T-cell (primary cell): Measurements from ENCODE around the gene ADAMTS12. TPM values are rescaled to one million over a fixed set of nuclear protein-coding genes. Genes with fewer than 3 reads are reported as not detected.
A peak's percentile ranks its signal among the peaks of the same experiment; 100 is the strongest.

ENCODE experiments used
- ATAC-seq, 4 experiments: fragments of 200-7000 bp in 3 of 4; fragments of 150-1000 bp in 1 of 4; cut with Tn5 transposase; replicated peaks in 1 of 4; 1 replicate in 3 of 4; 2 replicates in 1 of 4; pipeline ENCODE4 v1.10.0; 2021; ENCODE audit warnings: moderate library complexity in 3 of 4, mild to moderate bottlenecking in 2 of 4, moderate number of reproducible peaks in 1 of 4
- CTCF ChIA-PET, 2 donors: fragments of 300-600 bp; sonication (Branson Sonifier 250); formaldehyde crosslinking; loops; one replicate each; lab custom pipeline; 2022; ENCODE audit warnings: antibody characterized with exemption in 2 of 2; lab: Charles Lee
- POLR2A ChIA-PET, 2 donors: fragments of 300-600 bp; sonication (Branson Sonifier 250); formaldehyde crosslinking; loops; one replicate each; lab custom pipeline; 2022; ENCODE audit warnings: antibody characterized with exemption in 2 of 2; lab: Charles Lee
- DNase-seq, 35 experiments: peaks; one replicate each; pipeline versions ENCODE4 v3.0.0 to v3.0.0-alpha.2; 2013 to 2023
- H3K27ac ChIP-seq: one replicate; pipeline ENCODE4 v1.5.1; 2013; ENCODE audit warnings: low read length
- H3K27me3 ChIP-seq, 2 experiments: replicated peaks in 1 of 2; 1 replicate in 1 of 2; 2 replicates in 1 of 2; pipeline versions ENCODE4 v1.6.1 to v1.7.0; 2013; ENCODE audit warnings: low read length in 1 of 2, mixed read lengths in 1 of 2; ENCODE audit not compliant: control insufficient read depth in 2 of 2, insufficient read depth in 2 of 2; ENCODE audit errors: extremely low read depth in 1 of 2
- H3K36me3 ChIP-seq, 2 donors: 1 replicate in 1 of 2; 2 replicates in 1 of 2; pipeline versions ENCODE4 v1.6.1 to v1.7.0; 2013; ENCODE audit warnings: low read length in 1 of 2; ENCODE audit not compliant: control insufficient read depth in 2 of 2, insufficient read depth in 1 of 2; ENCODE audit errors: extremely low read depth in 1 of 2
- H3K4me1 ChIP-seq, 2 experiments: 1 replicate in 1 of 2; 2 replicates in 1 of 2; pipeline versions ENCODE4 v1.6.1 to v1.7.0; 2013; ENCODE audit warnings: low read length in 2 of 2, mixed read lengths in 1 of 2; ENCODE audit not compliant: insufficient read depth in 2 of 2, control insufficient read depth in 1 of 2; ENCODE audit errors: extremely low read depth in 1 of 2
- H3K4me3 ChIP-seq, 2 donors: 1 replicate in 1 of 2; 2 replicates in 1 of 2; pipeline versions ENCODE4 v1.5.1 to v1.7.0; 2013; ENCODE audit warnings: mild to moderate bottlenecking in 2 of 2, low read length in 1 of 2, moderate library complexity in 1 of 2; ENCODE audit not compliant: control insufficient read depth in 1 of 2; ENCODE audit errors: extremely low read depth in 1 of 2
- H3K9me3 ChIP-seq: 2 replicates; pipeline ENCODE4 v1.7.0; 2013
- H3K27ac Mint-ChIP-seq, 2 donors: one replicate each; pipeline ENCODE4 v1.8.0; 2020 to 2021; ENCODE audit warnings: mild to moderate bottlenecking in 2 of 2, mixed read lengths in 2 of 2
- H3K27me3 Mint-ChIP-seq, 2 donors: one replicate each; pipeline ENCODE4 v1.8.0; 2021 to 2022; ENCODE audit warnings: mixed read lengths in 2 of 2
- H3K36me3 Mint-ChIP-seq: one replicate; pipeline ENCODE4 v1.8.0; 2021; ENCODE audit warnings: mixed read lengths
- H3K4me1 Mint-ChIP-seq, 3 donors: one replicate each; pipeline ENCODE4 v1.8.0; 2020 to 2022; ENCODE audit warnings: mixed read lengths in 3 of 3, mild to moderate bottlenecking in 1 of 3
- H3K4me3 Mint-ChIP-seq, 3 donors: one replicate each; pipeline ENCODE4 v1.8.0; 2020 to 2022; ENCODE audit warnings: mild to moderate bottlenecking in 3 of 3, mixed read lengths in 3 of 3, moderate library complexity in 3 of 3
- H3K9me3 Mint-ChIP-seq, 3 donors: one replicate each; pipeline ENCODE4 v1.8.0; 2020 to 2022; ENCODE audit warnings: mixed read lengths in 3 of 3
- WGBS: methylation state at CpG from one replicate; pipeline ENCODE4 v1.1.5; 2013; ENCODE audit warnings: missing lambda C conversion rate; ENCODE audit not compliant: insufficient coverage; 5-methylcytosine and 5-hydroxymethylcytosine counted together
- total RNA-seq, 35 experiments: library from RNA in 6 of 35; stranded (reverse) in 6 of 35; fragments of 120-200 nt in 1 of 35; gene quantifications; one replicate each; pipeline versions ENCODE4 v1.2.1 to v1.2.4 and lab custom pipeline; 2013 to 2026

The ADAMTS12 gene
- total RNA-seq, 5 donors from 2014 or later (not counting 1 experiment from before 2014, with no cell fraction given): 0.03 TPM; not detected in 4

DNA sequence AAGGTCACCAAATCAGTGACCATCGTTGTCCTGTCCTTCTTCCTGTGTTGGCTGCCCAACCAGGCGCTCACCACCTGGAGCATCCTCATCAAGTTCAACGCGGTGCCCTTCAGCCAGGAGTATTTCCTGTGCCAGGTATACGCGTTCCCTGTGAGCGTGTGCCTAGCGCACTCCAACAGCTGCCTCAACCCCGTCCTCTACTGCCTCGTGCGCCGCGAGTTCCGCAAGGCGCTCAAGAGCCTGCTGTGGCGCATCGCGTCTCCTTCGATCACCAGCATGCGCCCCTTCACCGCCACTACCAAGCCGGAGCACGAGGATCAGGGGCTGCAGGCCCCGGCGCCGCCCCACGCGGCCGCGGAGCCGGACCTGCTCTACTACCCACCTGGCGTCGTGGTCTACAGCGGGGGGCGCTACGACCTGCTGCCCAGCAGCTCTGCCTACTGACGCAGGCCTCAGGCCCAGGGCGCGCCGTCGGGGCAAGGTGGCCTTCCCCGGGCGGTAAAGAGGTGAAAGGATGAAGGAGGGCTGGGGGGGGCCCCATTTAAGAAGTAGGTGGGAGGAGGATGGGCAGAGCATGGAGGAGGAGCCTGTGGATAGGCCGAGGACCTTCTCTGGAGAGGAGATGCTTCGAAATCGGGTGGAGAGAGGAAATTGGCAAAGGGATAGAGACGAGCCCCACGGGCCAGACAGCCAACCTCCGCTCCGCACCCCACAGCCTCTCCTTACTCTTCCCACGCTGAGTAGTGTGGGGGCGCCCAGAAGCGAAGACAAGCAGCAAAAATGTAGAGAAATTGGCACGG, 46.1 kb upstream of the ADAMTS12 start:
- Histone ChIP-seq H3K4me3 (no peak overlapping the region), H3K27ac (no peak overlapping the region), H3K27me3 (peaks cover 12 to 44% of the 10 kb centered on the region in 2 experiments), H3K36me3 (no peaks in the 10 kb centered on the region), H3K9me3 (no peaks in the 10 kb centered on the region), H3K4me1 (peaks cover 0 to 7% of the 10 kb centered on the region in 2 experiments)
- 32% methylated on average over 46 of the region's 54 CpGs for WGBS
- Mint-ChIP-seq H3K4me3 (no peak overlapping the region), H3K36me3 (no peaks in the 10 kb centered on the region), H3K27me3 (peaks cover 49 to 64% of the 10 kb centered on the region in 2 donors), H3K4me1 (peaks cover 0 to 7% (median 6%) of the 10 kb centered on the region in 3 donors), H3K27ac (no peak overlapping the region), H3K9me3 (no peaks in the 10 kb centered on the region)
- ChIA-PET CTCF (no interaction called here), POLR2A (no interaction called here)
- DNase-seq (no peak), ATAC-seq (no peak)

DNA sequence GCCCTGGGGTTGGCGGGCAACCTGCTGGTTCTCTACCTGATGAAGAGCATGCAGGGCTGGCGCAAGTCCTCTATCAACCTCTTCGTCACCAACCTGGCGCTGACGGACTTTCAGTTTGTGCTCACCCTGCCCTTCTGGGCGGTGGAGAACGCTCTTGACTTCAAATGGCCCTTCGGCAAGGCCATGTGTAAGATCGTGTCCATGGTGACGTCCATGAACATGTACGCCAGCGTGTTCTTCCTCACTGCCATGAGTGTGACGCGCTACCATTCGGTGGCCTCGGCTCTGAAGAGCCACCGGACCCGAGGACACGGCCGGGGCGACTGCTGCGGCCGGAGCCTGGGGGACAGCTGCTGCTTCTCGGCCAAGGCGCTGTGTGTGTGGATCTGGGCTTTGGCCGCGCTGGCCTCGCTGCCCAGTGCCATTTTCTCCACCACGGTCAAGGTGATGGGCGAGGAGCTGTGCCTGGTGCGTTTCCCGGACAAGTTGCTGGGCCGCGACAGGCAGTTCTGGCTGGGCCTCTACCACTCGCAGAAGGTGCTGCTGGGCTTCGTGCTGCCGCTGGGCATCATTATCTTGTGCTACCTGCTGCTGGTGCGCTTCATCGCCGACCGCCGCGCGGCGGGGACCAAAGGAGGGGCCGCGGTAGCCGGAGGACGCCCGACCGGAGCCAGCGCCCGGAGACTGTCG, 45.4 kb upstream of the ADAMTS12 start:
- Mint-ChIP-seq H3K4me1 (peaks cover 0 to 7% (median 6%) of the 10 kb centered on the region in 3 donors), H3K9me3 (no peaks in the 10 kb centered on the region), H3K27me3 (peaks cover 50 to 60% of the 10 kb centered on the region in 2 donors), H3K27ac (no peak overlapping the region), H3K4me3 (no peak overlapping the region), H3K36me3 (no peaks in the 10 kb centered on the region)
- no peaks in the 10 kb centered on the region for H3K9me3 ChIP-seq
- peaks cover 0 to 7% of the 10 kb centered on the region in 2 experiments for H3K4me1 ChIP-seq
- no peak overlapping the region for H3K27ac ChIP-seq
- no peak for DNase-seq
- no peak for ATAC-seq
- POLR2A ChIA-PET: no interaction called here
- peaks cover 12 to 38% of the 10 kb centered on the region in 2 experiments for H3K27me3 ChIP-seq
- 39% methylated on average over 54 of the region's 54 CpGs for WGBS
- no peak overlapping the region for H3K4me3 ChIP-seq
- H3K36me3 ChIP-seq: no peaks in the 10 kb centered on the region
- CTCF ChIA-PET: interaction anchor here in 1 of 2 donors (0.5 kb wide), 1 partner anchor 499 kb away, joined by 5 read pairs; no protein-coding TSS in a partner anchor

DNA sequence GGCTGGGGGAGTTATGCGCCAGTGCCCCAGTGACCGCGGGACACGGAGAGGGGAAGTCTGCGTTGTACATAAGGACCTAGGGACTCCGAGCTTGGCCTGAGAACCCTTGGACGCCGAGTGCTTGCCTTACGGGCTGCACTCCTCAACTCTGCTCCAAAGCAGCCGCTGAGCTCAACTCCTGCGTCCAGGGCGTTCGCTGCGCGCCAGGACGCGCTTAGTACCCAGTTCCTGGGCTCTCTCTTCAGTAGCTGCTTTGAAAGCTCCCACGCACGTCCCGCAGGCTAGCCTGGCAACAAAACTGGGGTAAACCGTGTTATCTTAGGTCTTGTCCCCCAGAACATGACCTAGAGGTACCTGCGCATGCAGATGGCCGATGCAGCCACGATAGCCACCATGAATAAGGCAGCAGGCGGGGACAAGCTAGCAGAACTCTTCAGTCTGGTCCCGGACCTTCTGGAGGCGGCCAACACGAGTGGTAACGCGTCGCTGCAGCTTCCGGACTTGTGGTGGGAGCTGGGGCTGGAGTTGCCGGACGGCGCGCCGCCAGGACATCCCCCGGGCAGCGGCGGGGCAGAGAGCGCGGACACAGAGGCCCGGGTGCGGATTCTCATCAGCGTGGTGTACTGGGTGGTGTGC, 44.7 kb upstream of the ADAMTS12 start, which contains the start of gene RXFP3:
RXFP3 (plus strand) TSS at position 6 of the 636 bp plus-strand sequence; CDS start at position 361, 355 bp downstream.
- Histone ChIP-seq H3K36me3 (no peaks in the 10 kb centered on the region), H3K4me1 (peaks cover 0 to 7% of the 10 kb centered on the region in 2 experiments), H3K4me3 (peak within 1 kb of the TSS in 1 of 2 donors; percentile 35), H3K27ac (no peak within 1 kb of the TSS), H3K9me3 (no peaks in the 10 kb centered on the region), H3K27me3 (peaks cover 12 to 33% of the 10 kb centered on the region in 2 experiments)
- WGBS: 15% methylated on average over 45 of the region's 45 CpGs
- ChIA-PET POLR2A (no interaction called here), CTCF (interaction anchor here (0.5 to 2.4 kb wide), 4 partner anchors 11 to 729 kb away, joined by 3 to 40 read pairs (median 4); no protein-coding TSS in a partner anchor)
- ATAC-seq (no peak), DNase-seq (no peak)
- Mint-ChIP-seq H3K27me3 (peaks cover 45 to 61% of the 10 kb centered on the region in 2 donors), H3K4me1 (peaks cover 0 to 7% (median 6%) of the 10 kb centered on the region in 3 donors), H3K9me3 (no peaks in the 10 kb centered on the region), H3K4me3 (no peak within 1 kb of the TSS), H3K36me3 (no peaks in the 10 kb centered on the region), H3K27ac (no peak within 1 kb of the TSS)

- peaks cover 0 to 7% (median 6%) of the 10 kb centered on the region in 3 donors for H3K4me1 Mint-ChIP-seq
- peaks cover 40 to 57% of the 10 kb centered on the region in 2 donors for H3K27me3 Mint-ChIP-seq
- no peak overlapping the region for H3K27ac ChIP-seq
- peak in 1 of 4 experiments; percentile 63 for ATAC-seq
- no peak overlapping the region for H3K27ac Mint-ChIP-seq
- H3K4me3 ChIP-seq: peak overlapping the region in 1 of 2 donors; percentile 35
- peaks cover 12 to 33% of the 10 kb centered on the region in 2 experiments for H3K27me3 ChIP-seq
- CTCF ChIA-PET: interaction anchor here in 1 of 2 donors (0.7 to 2.4 kb wide), 2 partner anchors 500 to 728 kb away, joined by 3 to 40 read pairs; no protein-coding TSS in a partner anchor
- no peaks in the 10 kb centered on the region for H3K9me3 Mint-ChIP-seq
- H3K36me3 ChIP-seq: no peaks in the 10 kb centered on the region
- H3K36me3 Mint-ChIP-seq: no peaks in the 10 kb centered on the region
- POLR2A ChIA-PET: no interaction called here
- WGBS: 8% methylated on average over 29 of the region's 30 CpGs
- no peak overlapping the region for H3K4me3 Mint-ChIP-seq
- DNase-seq: peak in 25 of 35 experiments; percentile 2 to 44 (median 12)
- peaks cover 0 to 7% of the 10 kb centered on the region in 2 experiments for H3K4me1 ChIP-seq
- H3K9me3 ChIP-seq: no peaks in the 10 kb centered on the region
Observed at GRCh38 chr5:33936004-33936380, 44.2 kb upstream of the ADAMTS12 start.

GRCh38 chr5:33934176-33934575, 42.4 kb upstream of the ADAMTS12 start:
- DNase-seq: no peak
- peaks cover 28 to 43% of the 10 kb centered on the region in 2 donors for H3K27me3 Mint-ChIP-seq
- no peak overlapping the region for H3K27ac Mint-ChIP-seq
- no peaks in the 10 kb centered on the region for H3K9me3 Mint-ChIP-seq
- Histone ChIP-seq H3K27me3 (peaks cover 12 to 33% of the 10 kb centered on the region in 2 experiments), H3K9me3 (no peaks in the 10 kb centered on the region), H3K36me3 (no peaks in the 10 kb centered on the region), H3K4me1 (peaks cover 0 to 7% of the 10 kb centered on the region in 2 experiments), H3K27ac (no peak overlapping the region), H3K4me3 (no peak overlapping the region)
- peaks cover 0 to 7% (median 6%) of the 10 kb centered on the region in 3 donors for H3K4me1 Mint-ChIP-seq
- CTCF ChIA-PET: interaction anchor here (0.7 to 2.4 kb wide), 9 partner anchors 9 to 501 kb away, joined by 3 to 40 read pairs (median 4); no protein-coding TSS in a partner anchor
- H3K36me3 Mint-ChIP-seq: no peaks in the 10 kb centered on the region
- POLR2A ChIA-PET: no interaction called here
- WGBS: no CpG with 5 or more reads among the region's 1 CpG
- no peak for ATAC-seq
- no peak overlapping the region for H3K4me3 Mint-ChIP-seq
